Neural progenitor cell (in vitro differentiated cells): Measurements from ENCODE around the gene IRX2. TPM values are rescaled to one million over a fixed set of nuclear protein-coding genes. Genes with fewer than 3 reads are reported as not detected.

Experiments used
- DNase-seq: peaks from one replicate; pipeline ENCODE4 v3.0.0-alpha.2; 2016; ENCODE audit warnings: low spot score
- H2AFZ ChIP-seq: fragments of 200-600 bp; sonication (generic); replicated peaks from 2 replicates; pipeline ENCODE4 v1.6.1; 2016; ENCODE audit warnings: antibody characterized with exemption
- H3F3A ChIP-seq: fragments of 200-600 bp; sonication (generic); 2 replicates; pipeline ENCODE4 v1.6.1; 2016; ENCODE audit warnings: antibody characterized with exemption, low read depth
- H3K27ac ChIP-seq: fragments of 200-600 bp; sonication (generic); 2 replicates; pipeline ENCODE4 v1.5.1; 2016; ENCODE audit warnings: mild to moderate bottlenecking
- H3K27me3 ChIP-seq: fragments of 200-600 bp; sonication (generic); 2 replicates; pipeline ENCODE4 v1.6.1; 2016; ENCODE audit warnings: mild to moderate bottlenecking, moderate library complexity
- H3K36me3 ChIP-seq: fragments of 200-600 bp; sonication (generic); 2 replicates; pipeline ENCODE4 v1.5.1; 2016
- H3K4me1 ChIP-seq: fragments of 200-600 bp; sonication (generic); 2 replicates; pipeline ENCODE4 v1.6.1; 2016; ENCODE audit warnings: mixed run types
- H3K4me2 ChIP-seq: fragments of 200-600 bp; sonication (generic); 2 replicates; pipeline ENCODE4 v1.6.1; 2016
- H3K4me3 ChIP-seq: fragments of 200-600 bp; sonication (generic); 2 replicates; pipeline ENCODE4 v1.5.1; 2016
- H3K79me2 ChIP-seq: fragments of 200-600 bp; sonication (generic); 2 replicates; pipeline ENCODE4 v1.6.1; 2016; ENCODE audit warnings: low read depth
- H3K9ac ChIP-seq: fragments of 200-600 bp; sonication (generic); 2 replicates; pipeline ENCODE4 v1.6.1; 2016
- H3K9me3 ChIP-seq: fragments of 200-600 bp; sonication (generic); 2 replicates; pipeline ENCODE4 v1.5.1; 2016; ENCODE audit warnings: low read depth
- H4K20me1 ChIP-seq: fragments of 200-600 bp; sonication (generic); 2 replicates; pipeline ENCODE4 v1.6.1; 2016; ENCODE audit warnings: low read depth
- H3K27ac Mint-ChIP-seq: 3 replicates; pipeline ENCODE4 v1.8.0; 2021; ENCODE audit warnings: mixed read lengths
- H3K27me3 Mint-ChIP-seq: 2 replicates; pipeline ENCODE4 v1.8.0; 2022; ENCODE audit warnings: low read depth, mild to moderate bottlenecking, inconsistent platforms, moderate library complexity, mixed read lengths; ENCODE audit not compliant: insufficient read depth
- H3K36me3 Mint-ChIP-seq: 3 replicates; pipeline ENCODE4 v1.8.0; 2021; ENCODE audit warnings: mixed read lengths
- H3K4me1 Mint-ChIP-seq: 3 replicates; pipeline ENCODE4 v1.8.0; 2021; ENCODE audit warnings: mixed read lengths
- H3K4me3 Mint-ChIP-seq: 3 replicates; pipeline ENCODE4 v1.8.0; 2021; ENCODE audit warnings: mild to moderate bottlenecking, moderate library complexity, mixed read lengths
- H3K9me3 Mint-ChIP-seq: 3 replicates; pipeline ENCODE4 v1.8.0; 2020; ENCODE audit warnings: mixed read lengths
- EZH2 ChIP-seq: fragments of 200-600 bp; sonication (generic); IDR thresholded peaks from 2 replicates; pipeline ENCODE4 v1.6.1; 2017; ENCODE audit warnings: antibody characterized with exemption, mild to moderate bottlenecking, moderate library complexity
- EZH2phosphoT487 ChIP-seq: fragments of 200-600 bp; sonication (generic); IDR thresholded peaks from 2 replicates; pipeline ENCODE4 v1.6.1; 2017; ENCODE audit warnings: antibody characterized with exemption
- total RNA-seq: library from RNA; depleted of rRNA; stranded (reverse); fragments of >200 nt; gene quantifications from 2 replicates; pipeline ENCODE4 v1.2.3, GENCODE V29; 2015; ENCODE audit warnings: low replicate concordance
- TF ChIP-seq, protein P1 (sequence below): fragments of 200-600 bp; sonication (generic); IDR thresholded peaks from 2 replicates; pipeline ENCODE4 v1.5.1; 2017; ENCODE audit warnings: antibody characterized with exemption, mild to moderate bottlenecking

The IRX2 gene
- total RNA-seq, 1 donor from 2014 or later = 13.7 TPM

- H3K4me1 Mint-ChIP-seq = peaks cover 57% of the 10 kb centered on the region
- DNase-seq = no peak
- peak overlapping the region; percentile 79 for H3K4me3 Mint-ChIP-seq
- no peaks in the 10 kb centered on the region for H3K9me3 ChIP-seq
- H3K36me3 Mint-ChIP-seq = peaks cover 24% of the 10 kb centered on the region
- H3K4me2 ChIP-seq = no peak overlapping the region
- H3K27me3 ChIP-seq = peaks cover 37% of the 10 kb centered on the region
- peaks cover 15% of the 10 kb centered on the region for H3K27me3 Mint-ChIP-seq
- no peak overlapping the region for H3K4me3 ChIP-seq
- H3K9me3 Mint-ChIP-seq = peaks cover 4% of the 10 kb centered on the region
- TF ChIP-seq EZH2phosphoT487 = no peak
- no peak for TF ChIP-seq EZH2
- peaks cover 49% of the 10 kb centered on the region for H3F3A ChIP-seq
- H3K27ac Mint-ChIP-seq = no peak overlapping the region
- H4K20me1 ChIP-seq = peaks cover 76% of the 10 kb centered on the region
- H3K36me3 ChIP-seq = no peaks in the 10 kb centered on the region
- H2AFZ ChIP-seq = no peak overlapping the region
- H3K27ac ChIP-seq = no peak overlapping the region
- no peak overlapping the region for H3K9ac ChIP-seq
- H3K79me2 ChIP-seq = peaks cover 67% of the 10 kb centered on the region
- peaks cover 22% of the 10 kb centered on the region for H3K4me1 ChIP-seq
Observed at GRCh38 chr5:2747363-2748162, 3.9 kb downstream of the IRX2 start.

DNA sequence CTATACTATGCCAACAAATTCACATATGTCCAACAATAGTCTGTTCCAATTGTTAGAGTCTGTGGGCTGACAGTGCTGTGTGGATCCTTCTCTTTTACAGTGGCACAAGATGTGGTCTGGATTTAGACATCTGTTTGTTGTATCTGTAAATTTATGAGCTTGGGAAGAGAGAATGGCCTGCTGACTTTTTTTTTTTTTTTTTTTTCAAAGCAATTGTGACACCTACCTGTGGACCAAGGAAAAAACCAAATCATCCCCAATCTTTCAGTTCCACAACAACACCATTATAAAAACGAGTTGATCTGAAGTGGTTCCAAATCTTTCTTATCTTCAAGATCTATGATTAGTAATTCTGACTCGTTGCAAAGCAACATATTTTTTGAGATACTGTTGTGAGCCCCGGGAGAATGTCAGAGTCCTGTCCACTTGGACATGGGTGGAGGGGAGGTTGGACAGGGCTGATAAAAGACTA lies 4.9 kb downstream of the IRX2 start:
- H3K9me3 ChIP-seq = no peaks in the 10 kb centered on the region
- no peak overlapping the region for H3K27ac ChIP-seq
- H3K79me2 ChIP-seq = peaks cover 67% of the 10 kb centered on the region
- peaks cover 86% of the 10 kb centered on the region for H4K20me1 ChIP-seq
- Mint-ChIP-seq H3K4me3 (peak overlapping the region; percentile 59), H3K27ac (no peak overlapping the region), H3K27me3 (peaks cover 15% of the 10 kb centered on the region), H3K4me1 (peaks cover 62% of the 10 kb centered on the region), H3K36me3 (peaks cover 24% of the 10 kb centered on the region), H3K9me3 (peaks cover 4% of the 10 kb centered on the region)
- H2AFZ ChIP-seq = no peak overlapping the region
- H3K36me3 ChIP-seq = no peaks in the 10 kb centered on the region
- peaks cover 41% of the 10 kb centered on the region for H3K27me3 ChIP-seq
- H3F3A ChIP-seq = peaks cover 49% of the 10 kb centered on the region
- no peak overlapping the region for H3K4me3 ChIP-seq
- no peak overlapping the region for H3K9ac ChIP-seq
- H3K4me2 ChIP-seq = no peak overlapping the region
- H3K4me1 ChIP-seq = peaks cover 23% of the 10 kb centered on the region
- no peak for DNase-seq
- no peak for TF ChIP-seq EZH2phosphoT487
- TF ChIP-seq EZH2 = no peak
- TF ChIP-seq, protein P1, sequence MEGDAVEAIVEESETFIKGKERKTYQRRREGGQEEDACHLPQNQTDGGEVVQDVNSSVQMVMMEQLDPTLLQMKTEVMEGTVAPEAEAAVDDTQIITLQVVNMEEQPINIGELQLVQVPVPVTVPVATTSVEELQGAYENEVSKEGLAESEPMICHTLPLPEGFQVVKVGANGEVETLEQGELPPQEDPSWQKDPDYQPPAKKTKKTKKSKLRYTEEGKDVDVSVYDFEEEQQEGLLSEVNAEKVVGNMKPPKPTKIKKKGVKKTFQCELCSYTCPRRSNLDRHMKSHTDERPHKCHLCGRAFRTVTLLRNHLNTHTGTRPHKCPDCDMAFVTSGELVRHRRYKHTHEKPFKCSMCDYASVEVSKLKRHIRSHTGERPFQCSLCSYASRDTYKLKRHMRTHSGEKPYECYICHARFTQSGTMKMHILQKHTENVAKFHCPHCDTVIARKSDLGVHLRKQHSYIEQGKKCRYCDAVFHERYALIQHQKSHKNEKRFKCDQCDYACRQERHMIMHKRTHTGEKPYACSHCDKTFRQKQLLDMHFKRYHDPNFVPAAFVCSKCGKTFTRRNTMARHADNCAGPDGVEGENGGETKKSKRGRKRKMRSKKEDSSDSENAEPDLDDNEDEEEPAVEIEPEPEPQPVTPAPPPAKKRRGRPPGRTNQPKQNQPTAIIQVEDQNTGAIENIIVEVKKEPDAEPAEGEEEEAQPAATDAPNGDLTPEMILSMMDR = peak; percentile 33

DNA sequence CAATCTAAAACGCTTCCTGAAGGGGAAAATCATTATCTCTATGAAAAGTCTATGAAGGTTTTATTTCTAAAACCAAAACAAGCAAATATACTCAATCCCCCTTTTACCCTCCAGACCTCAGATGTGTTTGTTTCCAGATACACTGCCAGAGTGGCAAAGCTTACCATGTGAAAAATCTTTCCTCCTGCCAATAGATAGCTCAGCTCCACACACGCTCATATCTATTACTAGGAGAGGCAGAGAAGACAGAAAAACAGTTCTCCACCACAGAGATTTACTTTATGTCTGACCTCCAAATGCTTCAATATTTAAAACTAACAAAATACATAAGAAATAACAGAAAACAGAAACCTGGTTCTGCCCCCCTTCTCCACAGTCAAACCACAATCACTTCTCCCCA lies 7.0 kb downstream of the IRX2 start:
- H3K27ac ChIP-seq = no peak overlapping the region
- Mint-ChIP-seq H3K4me3 (peak overlapping the region; percentile 42), H3K27ac (no peak overlapping the region), H3K27me3 (peaks cover 17% of the 10 kb centered on the region), H3K4me1 (peaks cover 61% of the 10 kb centered on the region), H3K36me3 (peaks cover 19% of the 10 kb centered on the region), H3K9me3 (peaks cover 3% of the 10 kb centered on the region)
- no peaks in the 10 kb centered on the region for H3K9me3 ChIP-seq
- H3K4me1 ChIP-seq = peaks cover 31% of the 10 kb centered on the region
- no peak overlapping the region for H2AFZ ChIP-seq
- H3K79me2 ChIP-seq = peaks cover 50% of the 10 kb centered on the region
- no peaks in the 10 kb centered on the region for H3K36me3 ChIP-seq
- H3F3A ChIP-seq = peaks cover 57% of the 10 kb centered on the region
- no peak overlapping the region for H3K4me3 ChIP-seq
- TF ChIP-seq EZH2phosphoT487 (no peak), EZH2 (no peak)
- TF ChIP-seq, protein P1 = no peak
- H3K9ac ChIP-seq = no peak overlapping the region
- H3K27me3 ChIP-seq = peaks cover 56% of the 10 kb centered on the region
- DNase-seq = no peak
- peak overlapping the region; percentile 36 for H3K4me2 ChIP-seq
- peaks cover 88% of the 10 kb centered on the region for H4K20me1 ChIP-seq
